ENCODE data around the gene LRCOL1.

Gene LRCOL1

GRCh38 chr12:132641811-132642650 lies 31.6 kb upstream of the LRCOL1 start:
- peaks cover 2% of the 10 kb centered on the region; the same call in 1 of the 2 replicates for H3K79me2 ChIP-seq (ENCODE audit: insufficient read depth, low read length)
- H3K27ac ChIP-seq (ENCODE audit: low read length): no peak overlapping the region
- no peak overlapping the region for H2AFZ ChIP-seq (ENCODE audit: low read depth, low read length)
- no peaks in the 10 kb centered on the region for H3K4me1 ChIP-seq (ENCODE audit: insufficient read depth, low read length)
- H3K9ac ChIP-seq (ENCODE audit: low read depth, low read length): no peak overlapping the region
- no peaks in the 10 kb centered on the region for H3K27me3 ChIP-seq (ENCODE audit: insufficient read depth, low read length, poor library complexity)
- H4K20me1 ChIP-seq (ENCODE audit: insufficient read depth, low read length): peaks cover 47% of the 10 kb centered on the region
- no peak for TF ChIP-seq EZH2 (IDR thresholded peaks at IDR 0.05; ENCODE audit: borderline replicate concordance, low read depth, low read length, severe bottlenecking)
- TF ChIP-seq CTCF (IDR thresholded peaks at IDR 0.05; ENCODE audit: borderline replicate concordance, extremely low read depth, low read length, poor library complexity, severe bottlenecking): no peak
- H3K4me2 ChIP-seq (ENCODE audit: insufficient read depth, low read length): no peak overlapping the region
- DNase-seq: no peak
- H3K36me3 ChIP-seq (ENCODE audit: insufficient read depth, low read length): peaks cover 89% of the 10 kb centered on the region
- no peaks in the 10 kb centered on the region for H3K9me3 ChIP-seq (ENCODE audit: insufficient read depth, low read length, severe bottlenecking)
- no peak for ATAC-seq (ENCODE audit: insufficient read depth, low read depth)
- H3K4me3 ChIP-seq (ENCODE audit: low read depth in 1 of 2, low read length in 2 of 2): no peak overlapping the region

DNA sequence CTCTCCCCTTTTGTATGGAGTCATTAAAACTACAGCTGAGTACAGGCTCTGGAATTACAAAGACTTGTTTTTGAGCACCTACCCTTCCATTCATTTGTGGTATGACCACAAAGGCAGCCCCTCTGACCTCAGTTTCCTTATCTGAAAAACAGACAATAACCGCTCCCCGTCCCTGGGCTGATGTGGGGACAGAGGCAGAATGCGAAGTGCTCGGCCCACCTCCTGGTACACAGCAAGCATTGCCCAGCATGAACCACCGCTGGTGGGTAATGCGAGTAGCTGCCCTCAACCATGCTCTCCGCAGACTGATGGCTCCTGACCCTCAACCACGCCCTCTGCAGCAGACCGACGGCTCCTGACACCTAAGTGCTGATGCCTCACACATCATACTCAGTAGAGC lies 30.6 kb upstream of the LRCOL1 start:
- no peaks in the 10 kb centered on the region for H3K9me3 ChIP-seq (ENCODE audit: insufficient read depth, low read length, severe bottlenecking)
- H3K4me3 ChIP-seq (ENCODE audit: low read depth in 1 of 2, low read length in 2 of 2): no peak overlapping the region
- no peak overlapping the region for H3K27ac ChIP-seq (ENCODE audit: low read length)
- no peak overlapping the region for H3K9ac ChIP-seq (ENCODE audit: low read depth, low read length)
- H4K20me1 ChIP-seq (ENCODE audit: insufficient read depth, low read length): peaks cover 49% of the 10 kb centered on the region
- no peak overlapping the region for H2AFZ ChIP-seq (ENCODE audit: low read depth, low read length)
- TF ChIP-seq CTCF (IDR thresholded peaks at IDR 0.05; ENCODE audit: borderline replicate concordance, extremely low read depth, low read length, poor library complexity, severe bottlenecking) (no peak), EZH2 (IDR thresholded peaks at IDR 0.05; ENCODE audit: borderline replicate concordance, low read depth, low read length, severe bottlenecking) (no peak)
- DNase-seq (no peak), ATAC-seq (ENCODE audit: insufficient read depth, low read depth) (no peak)
- H3K79me2 ChIP-seq (ENCODE audit: insufficient read depth, low read length): peaks cover 2% of the 10 kb centered on the region; the same call in 1 of the 2 replicates
- H3K36me3 ChIP-seq (ENCODE audit: insufficient read depth, low read length): peaks cover 93% of the 10 kb centered on the region
- no peaks in the 10 kb centered on the region for H3K27me3 ChIP-seq (ENCODE audit: insufficient read depth, low read length, poor library complexity)
- no peaks in the 10 kb centered on the region for H3K4me1 ChIP-seq (ENCODE audit: insufficient read depth, low read length)
- H3K4me2 ChIP-seq (ENCODE audit: insufficient read depth, low read length): no peak overlapping the region

DNA sequence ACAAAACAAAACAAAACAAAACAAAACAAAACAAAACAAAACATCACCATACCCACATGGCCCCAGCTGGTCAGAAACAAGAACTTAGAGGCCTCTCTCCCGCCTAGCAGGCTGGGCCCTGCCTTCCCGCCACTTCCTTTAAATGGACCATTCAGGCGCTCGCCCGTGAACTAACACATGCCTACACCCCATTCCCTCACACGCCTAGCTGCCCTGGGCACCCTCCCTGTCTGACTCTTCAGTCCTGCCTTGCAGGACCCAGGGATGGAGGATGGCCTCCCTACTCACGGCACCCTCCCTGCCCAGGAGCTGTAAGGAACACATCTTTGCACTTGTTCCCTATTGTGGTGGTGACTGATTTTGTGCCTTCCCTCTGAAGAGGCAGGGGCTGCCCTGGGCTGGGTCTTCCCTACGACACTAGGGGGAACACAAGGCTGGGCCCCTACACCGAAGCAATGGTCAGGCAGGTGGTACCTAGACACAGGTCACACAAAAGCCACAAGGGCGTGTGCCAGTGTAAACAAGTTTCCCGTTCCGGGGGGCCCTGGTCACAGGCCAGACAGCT lies 29.7 kb upstream of the LRCOL1 start:
- peaks cover 2% of the 10 kb centered on the region; the same call in 1 of the 2 replicates for H3K79me2 ChIP-seq (ENCODE audit: insufficient read depth, low read length)
- no peak overlapping the region for H2AFZ ChIP-seq (ENCODE audit: low read depth, low read length)
- TF ChIP-seq CTCF (IDR thresholded peaks at IDR 0.05; ENCODE audit: borderline replicate concordance, extremely low read depth, low read length, poor library complexity, severe bottlenecking) (no peak), EZH2 (IDR thresholded peaks at IDR 0.05; ENCODE audit: borderline replicate concordance, low read depth, low read length, severe bottlenecking) (no peak)
- no peak overlapping the region for H3K27ac ChIP-seq (ENCODE audit: low read length)
- no peaks in the 10 kb centered on the region for H3K27me3 ChIP-seq (ENCODE audit: insufficient read depth, low read length, poor library complexity)
- no peaks in the 10 kb centered on the region for H3K4me1 ChIP-seq (ENCODE audit: insufficient read depth, low read length)
- H3K4me2 ChIP-seq (ENCODE audit: insufficient read depth, low read length): no peak overlapping the region
- no peak overlapping the region for H3K9ac ChIP-seq (ENCODE audit: low read depth, low read length)
- no peaks in the 10 kb centered on the region for H3K9me3 ChIP-seq (ENCODE audit: insufficient read depth, low read length, severe bottlenecking)
- DNase-seq: no peak
- peaks cover 93% of the 10 kb centered on the region for H3K36me3 ChIP-seq (ENCODE audit: insufficient read depth, low read length)
- H4K20me1 ChIP-seq (ENCODE audit: insufficient read depth, low read length): peaks cover 54% of the 10 kb centered on the region
- H3K4me3 ChIP-seq (ENCODE audit: low read depth in 1 of 2, low read length in 2 of 2): no peak overlapping the region
- ATAC-seq (ENCODE audit: insufficient read depth, low read depth): no peak

All from DND-41 (cell line).